Stimulated activated CD8-positive, alpha-beta memory T cell treated with anti-CD3 and anti-CD28 coated beads, Interleukin-4, amount 100 ng/mL, for 1 hour (primary cell): ENCODE data around the gene PDSS2.
A peak's percentile ranks its signal among the peaks of the same experiment; 100 is the strongest.

Experiments used
- DNase-seq, 2 donors: peaks; one replicate each; pipeline ENCODE4 v3.0.0-alpha.2; 2020; ENCODE audit warnings: low read depth in 2 of 2, low spot score in 1 of 2

The PDSS2 gene, protein sequence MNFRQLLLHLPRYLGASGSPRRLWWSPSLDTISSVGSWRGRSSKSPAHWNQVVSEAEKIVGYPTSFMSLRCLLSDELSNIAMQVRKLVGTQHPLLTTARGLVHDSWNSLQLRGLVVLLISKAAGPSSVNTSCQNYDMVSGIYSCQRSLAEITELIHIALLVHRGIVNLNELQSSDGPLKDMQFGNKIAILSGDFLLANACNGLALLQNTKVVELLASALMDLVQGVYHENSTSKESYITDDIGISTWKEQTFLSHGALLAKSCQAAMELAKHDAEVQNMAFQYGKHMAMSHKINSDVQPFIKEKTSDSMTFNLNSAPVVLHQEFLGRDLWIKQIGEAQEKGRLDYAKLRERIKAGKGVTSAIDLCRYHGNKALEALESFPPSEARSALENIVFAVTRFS

DNA sequence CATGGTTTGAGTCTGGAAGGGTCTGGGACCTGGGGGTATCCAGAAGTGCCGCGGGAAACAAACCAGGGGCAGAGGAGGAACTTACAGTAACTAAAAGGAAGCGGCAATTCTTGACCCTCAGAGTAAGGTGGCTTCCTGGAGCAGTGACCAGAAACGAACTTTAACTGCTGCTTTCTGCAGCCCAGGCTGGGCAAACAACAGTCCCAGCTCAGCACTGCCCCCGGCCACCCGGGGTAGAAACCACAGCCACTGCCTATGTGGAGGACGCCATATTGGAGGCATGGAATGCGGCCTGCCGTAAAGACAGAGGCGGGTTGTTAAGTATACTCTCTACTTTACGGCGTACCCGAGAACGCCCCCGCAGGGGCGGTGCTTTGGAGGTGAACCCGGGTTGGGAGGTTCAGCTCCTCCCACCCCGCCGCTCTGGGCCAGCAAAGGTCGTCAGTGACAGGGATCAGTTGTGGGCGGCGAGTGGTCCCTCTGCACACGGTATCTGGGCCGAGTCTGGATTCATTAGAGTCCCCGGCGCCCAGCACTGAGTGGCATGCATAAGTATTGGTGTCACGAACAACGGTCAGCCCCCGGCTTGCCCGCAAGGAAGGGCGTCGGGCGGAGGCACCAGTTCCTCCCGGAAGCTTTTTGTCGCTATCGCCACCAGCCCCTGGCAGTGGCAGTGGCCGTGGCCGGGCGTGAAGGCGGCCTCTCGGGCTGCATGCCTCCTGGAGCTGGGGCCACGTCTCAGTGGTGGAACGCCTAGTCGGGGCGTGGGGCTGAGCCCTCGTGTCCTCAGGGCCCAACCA is at the start of gene PDSS2:
TSS of gene PDSS2 (minus strand) at position 282 of the 800 bp plus-strand sequence. CDS start at position 3, 279 bp downstream.
- peak; percentile 91 to 95 for DNase-seq

DNA sequence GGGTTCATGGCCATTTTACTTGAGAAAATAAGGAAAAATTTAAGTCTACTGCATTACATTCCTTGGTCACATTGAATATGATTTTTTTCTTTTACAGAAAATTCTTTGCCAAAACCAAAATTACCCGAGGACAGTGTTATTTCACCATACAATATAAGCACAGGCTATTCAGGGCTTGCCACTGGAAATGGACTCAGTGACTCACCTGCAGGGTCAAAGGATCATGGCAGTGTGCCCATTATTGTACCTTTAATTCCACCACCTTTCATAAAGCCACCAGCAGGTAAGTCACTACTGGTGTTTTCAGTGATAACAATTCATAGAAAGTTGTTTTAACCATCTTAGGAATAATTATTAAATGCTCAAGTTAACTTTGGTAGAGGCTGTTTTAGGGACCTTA is 46.8 kb upstream of the PDSS2 start:
- DNase-seq = no peak

DNA sequence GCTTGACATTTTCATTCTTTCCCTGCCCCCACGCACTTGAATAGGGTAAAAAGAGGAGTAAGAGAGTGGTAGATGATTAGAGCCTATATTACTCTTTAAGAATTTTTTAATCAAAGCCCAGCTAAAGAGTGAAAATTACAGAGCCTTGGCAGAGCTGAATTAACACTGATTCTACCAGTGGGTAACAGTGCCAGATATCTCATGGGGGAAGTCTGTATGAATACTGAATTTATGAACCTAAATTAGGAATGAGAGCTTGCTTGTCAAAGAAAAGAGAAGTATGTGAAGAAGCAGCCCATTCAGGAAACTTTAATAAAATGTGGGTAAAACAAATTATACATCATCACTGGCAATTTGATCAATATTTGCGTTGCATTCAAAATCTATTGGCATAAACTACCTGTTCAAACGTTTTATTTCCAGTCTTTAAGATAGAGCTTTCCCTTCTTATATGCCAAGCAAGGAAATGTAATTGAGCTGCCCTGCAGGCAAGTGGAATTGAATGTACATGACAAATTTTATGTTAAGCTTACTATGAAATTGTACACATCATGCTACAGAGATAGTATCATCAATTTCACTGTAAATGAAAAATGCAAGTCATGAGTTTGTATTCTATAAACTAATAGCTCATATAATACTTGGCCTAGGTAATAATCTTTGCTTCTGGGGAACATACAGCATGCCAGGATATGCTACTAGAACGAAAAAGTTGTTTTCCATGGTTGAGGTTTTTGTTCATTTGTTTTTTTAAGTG is 45.1 kb upstream of the PDSS2 start:
- no peak for DNase-seq

DNA sequence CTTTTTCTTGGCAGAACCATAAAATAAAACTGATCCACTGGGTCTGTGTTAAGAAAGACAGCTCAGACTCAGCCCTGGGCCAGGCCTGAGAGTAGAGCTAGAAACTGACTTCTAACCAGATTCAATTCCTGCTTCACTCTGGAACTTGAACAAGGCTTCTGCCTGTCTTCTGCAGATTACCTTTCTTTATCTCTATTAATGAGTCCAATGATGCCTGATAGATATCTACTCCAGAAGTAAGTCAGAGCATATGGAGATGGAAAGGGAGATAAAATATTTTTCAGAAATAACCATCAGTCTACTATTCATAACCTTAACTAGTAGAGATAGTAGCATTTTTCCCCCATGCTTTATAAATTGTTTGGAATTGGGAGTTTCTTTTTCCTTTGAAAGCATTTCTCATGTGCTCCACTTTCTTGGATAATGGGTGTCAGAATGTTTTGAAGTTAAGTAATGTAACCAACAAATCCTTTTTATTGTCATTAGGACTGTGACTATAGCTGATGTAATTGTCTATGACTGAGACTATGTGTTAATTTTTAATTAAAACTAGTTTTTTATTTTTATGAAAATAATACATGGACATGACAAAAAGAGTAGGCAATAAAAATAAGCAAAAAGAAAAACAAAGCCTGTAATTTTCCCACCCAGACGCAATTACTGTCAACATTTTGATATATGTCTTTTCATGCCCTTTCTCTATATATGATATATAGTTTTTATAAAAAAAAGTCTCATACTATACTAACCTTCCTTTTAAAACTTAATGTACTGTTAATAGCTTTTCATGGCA is 37.7 kb upstream of the PDSS2 start:
- DNase-seq = no peak

DNA sequence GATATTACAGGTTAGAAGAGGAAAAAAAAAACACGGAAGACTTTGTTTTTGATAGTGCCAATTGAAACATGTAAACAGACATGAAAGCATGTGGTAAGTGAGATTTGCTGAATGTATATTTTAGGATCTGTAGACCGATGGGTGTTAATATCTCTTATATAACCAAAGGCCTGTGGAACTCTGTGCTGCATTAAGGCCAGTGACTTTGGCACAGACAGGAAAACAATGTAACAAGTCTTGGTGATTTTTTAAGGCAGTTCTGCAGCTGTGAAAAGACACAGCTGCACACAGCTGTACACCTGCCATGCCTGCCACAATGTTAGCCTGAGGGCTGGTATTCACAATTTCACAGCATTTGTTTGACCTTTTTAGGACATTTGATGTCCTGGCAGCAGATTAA is 36.6 kb upstream of the PDSS2 start:
- no peak for DNase-seq

DNA sequence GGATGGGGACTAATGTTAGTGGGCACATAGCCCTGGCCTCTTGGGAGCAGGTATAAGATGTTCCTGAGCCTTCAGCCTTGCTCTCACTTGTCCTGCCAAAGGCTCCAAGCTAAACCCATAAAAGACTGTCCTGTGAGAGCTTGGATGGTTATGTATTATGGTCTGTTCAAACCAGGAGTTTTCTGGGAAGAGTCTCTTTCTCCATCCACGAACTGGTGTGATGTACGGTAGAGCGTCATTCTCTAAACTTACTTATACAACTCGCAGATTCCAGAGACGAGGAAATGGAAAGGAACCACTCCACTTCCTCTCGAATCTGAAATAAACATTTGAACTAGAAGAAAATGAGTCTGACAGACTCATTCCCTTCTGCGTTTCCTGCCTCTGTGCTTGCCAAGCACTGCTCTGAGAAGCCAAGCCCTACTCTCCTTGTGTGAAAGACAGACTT is 35.9 kb upstream of the PDSS2 start:
- DNase-seq = no peak

DNA sequence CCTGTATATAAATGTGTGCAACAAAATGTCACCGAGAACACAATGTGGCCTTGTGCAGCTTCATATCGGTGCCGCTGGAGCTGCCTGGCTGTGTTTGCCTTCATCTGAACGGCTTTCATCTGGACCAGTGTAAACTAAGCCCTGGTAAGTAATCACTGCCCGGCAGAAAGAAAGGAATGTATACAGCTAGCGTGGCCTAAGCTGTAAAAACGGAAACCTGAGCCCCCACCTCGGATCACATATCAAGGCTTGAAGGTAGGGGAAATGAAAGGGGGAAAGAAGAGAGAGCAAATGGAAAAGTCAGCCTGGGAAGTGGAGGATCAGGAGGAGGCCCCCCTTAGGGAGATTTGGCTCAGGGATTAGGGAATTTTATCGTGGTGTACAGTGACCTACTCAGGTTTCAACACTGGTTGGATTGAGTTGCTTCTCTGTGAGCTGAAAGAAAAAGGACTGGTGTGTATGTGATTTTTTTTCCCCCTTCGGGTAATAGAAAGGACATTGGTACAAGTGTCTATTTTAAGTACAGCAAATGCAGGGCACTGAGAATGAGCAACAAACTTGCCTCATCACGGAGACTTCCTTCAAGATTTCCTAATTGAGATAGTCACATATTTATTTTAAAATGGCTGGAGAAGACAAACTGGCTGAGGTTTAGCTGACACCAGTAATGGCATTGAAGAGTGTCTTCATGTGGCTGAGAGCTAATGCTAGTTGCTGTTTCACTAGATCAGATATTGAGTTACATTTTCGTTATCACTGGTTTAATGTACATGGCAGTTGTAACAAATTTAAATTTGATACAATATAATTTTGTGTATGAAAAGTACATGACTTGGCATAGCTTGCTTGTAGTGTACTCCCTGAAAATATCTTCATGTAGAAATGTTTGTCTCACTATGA is 34.0 kb upstream of the PDSS2 start:
- no peak for DNase-seq

DNA sequence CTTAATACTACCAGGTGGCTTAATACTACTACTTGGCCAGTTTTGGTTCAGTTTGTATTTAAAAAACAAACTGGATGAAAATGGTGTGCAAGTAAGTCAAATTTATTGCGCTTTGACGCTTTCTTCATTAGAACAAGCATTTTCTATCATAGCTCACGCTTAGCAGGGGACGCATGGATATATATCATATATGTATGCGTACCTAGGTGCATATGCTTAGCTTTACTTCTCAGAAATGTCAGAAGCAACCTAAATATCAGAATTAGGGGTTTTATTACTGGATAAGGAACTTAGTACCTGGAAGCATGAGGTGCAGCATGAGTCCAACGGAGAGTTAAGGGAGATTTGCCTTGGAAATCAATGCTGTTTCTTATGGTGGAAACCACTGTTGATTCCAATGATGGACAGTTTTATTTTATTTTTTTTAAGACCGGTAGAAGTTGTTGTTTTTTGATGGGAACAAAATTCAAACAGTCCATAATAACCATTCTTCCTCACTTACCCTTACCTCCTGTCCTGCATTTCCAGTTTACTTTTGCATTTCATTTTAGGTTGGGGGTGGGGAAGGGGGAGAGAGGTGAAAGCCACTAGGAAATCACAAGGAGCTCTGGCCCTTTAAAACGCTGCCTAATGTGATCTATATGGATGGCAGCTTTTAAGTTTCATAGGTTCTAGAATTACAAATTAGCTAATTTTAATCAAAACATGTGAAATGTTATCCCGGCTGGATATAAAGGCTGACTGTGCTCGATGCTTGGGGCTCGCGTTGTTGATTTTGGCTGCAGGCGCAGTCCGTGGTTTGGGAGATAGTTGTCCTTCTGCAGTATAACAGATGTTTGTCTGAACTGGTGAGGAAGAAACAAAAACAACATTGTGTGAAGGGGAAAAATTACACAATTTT is 32.6 kb upstream of the PDSS2 start:
- no peak for DNase-seq

DNA sequence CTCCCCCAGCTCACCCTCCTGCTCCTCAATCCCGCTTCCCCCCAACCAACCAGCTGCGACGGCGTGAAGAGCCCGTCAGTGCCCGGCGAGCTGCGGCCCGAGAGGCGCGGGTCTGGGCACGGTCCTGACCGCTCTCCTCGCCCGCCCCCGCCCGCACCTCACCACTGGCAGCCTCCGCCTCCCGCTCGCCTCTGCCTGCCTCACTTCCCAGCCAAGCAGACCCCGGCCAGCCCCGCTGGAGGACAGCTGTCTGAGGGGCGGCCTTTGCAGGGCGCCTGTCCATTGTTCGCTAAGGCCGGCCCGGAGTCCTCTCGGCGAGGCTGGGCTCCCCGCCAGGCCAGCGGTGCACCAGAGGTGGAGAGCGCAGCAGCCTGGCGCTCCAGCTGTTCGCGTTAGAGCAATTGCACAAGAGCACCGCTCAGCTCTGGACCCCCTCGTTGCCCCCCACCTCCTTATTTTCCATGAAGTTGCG is 31.8 kb upstream of the PDSS2 start:
- DNase-seq = no peak

DNA sequence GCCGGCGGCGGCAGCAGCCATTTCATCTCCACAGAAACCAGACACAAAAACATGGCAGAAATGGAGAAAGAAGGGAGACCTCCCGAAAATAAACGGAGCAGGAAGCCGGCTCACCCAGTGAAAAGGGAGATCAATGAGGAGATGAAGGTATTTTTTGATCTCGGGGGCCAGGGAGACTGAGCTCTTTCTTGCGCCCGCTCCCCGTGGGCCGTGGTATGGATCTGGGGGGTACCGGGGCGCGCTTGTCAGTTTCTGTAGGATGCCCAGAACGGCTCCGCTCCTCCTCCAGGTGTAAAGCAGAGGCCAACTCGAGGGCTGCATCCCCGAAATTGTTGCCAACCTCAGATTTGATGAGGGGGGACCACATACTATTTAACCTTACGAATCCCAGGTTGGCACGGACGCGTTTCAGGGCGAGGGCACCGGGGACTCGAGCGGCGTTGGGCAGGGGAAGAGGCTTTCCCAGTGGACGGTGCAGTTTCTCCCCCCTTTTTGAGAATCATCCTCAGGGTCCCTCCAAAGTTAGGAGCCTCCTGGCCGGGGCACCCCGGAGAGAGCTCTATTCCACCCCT is 31.3 kb upstream of the PDSS2 start:
- DNase-seq = no peak

DNA sequence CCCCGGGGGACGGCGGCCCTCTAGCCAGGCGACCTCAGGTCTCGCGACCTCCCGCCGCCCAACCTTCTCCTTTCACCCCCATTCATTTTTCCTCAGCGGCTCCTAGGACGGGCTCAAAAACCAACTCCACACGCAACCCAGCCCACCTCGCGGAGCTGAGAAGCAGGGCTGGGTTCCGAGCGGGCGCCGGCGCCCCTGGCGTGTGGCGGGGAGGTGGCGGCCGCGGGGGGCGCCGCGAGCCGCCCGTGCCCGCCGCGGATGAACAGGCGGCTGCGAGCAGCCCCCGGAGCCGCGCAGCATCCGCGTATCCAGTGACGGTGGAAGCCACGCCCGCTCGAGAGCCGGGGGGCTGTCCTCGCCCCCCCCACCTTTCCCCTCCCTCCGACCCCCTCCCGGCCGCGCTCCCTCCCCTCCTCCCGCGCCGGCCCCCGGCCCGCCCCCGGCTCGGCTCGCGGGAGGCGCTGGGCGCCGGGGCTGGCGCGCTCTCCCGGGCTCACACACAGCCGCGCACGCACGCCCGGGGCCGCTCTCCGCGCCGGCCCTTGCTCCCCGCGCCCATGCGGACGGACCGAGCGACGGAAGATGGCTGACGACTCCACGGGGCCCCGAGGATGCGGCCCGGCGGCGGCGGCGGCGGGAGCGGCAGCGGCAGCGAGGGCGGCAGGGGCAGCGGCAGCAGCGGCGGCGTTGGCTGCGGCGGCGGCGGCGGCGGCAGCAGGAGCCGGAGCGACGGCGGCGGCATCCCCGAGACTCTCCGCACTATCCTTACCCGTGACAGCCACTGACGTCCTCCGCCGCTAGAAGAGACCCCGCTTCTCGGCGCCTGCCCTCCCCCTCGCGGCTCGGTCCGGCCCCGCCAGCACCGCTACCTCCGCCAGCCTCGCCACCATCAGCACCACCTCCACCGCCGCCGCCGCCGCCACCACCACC is 30.5 kb upstream of the PDSS2 start, which contains the start of gene SOBP:
TSS of gene SOBP (plus strand) at position 482 of the 930 bp plus-strand sequence. CDS start 500 bp downstream, outside the sequence.
- no peak for DNase-seq

DNA sequence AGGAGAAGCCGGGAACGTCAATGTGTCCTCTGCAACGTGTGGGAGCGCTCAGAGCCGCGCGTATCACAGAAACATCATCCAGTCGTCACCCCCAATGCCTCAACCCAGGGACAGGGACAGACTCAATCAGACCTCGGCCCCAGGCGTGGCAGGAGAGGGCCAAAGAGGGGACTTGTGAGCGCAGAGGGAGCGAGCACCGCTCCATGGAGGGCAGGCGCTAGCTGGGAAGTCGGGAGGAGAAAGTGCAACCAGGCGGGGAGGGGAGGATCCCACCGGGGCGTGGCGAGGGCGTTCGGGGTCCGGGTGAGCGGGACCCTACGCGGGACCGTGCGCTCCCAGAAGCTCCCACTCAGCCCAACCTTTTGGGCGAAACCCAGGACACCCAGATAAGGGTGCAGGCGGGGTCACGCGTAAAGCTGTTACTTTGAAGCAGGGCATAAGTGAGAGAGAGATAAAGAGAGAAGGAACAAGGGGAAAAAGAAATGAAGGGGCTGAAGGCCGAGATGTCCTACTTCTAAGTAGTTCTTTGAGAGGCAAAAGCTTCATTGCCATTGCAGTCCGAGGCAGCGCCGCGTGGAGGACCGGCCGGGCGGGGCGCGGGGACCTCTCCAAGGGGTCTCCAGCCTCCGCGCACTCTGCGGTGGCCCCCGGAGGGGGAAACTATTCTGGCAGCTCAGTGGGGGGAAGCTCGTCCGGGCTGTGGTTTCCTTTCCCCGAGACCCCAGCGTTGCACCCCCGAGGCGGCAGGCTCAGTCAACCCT is 29.7 kb upstream of the PDSS2 start:
- DNase-seq = no peak

DNA sequence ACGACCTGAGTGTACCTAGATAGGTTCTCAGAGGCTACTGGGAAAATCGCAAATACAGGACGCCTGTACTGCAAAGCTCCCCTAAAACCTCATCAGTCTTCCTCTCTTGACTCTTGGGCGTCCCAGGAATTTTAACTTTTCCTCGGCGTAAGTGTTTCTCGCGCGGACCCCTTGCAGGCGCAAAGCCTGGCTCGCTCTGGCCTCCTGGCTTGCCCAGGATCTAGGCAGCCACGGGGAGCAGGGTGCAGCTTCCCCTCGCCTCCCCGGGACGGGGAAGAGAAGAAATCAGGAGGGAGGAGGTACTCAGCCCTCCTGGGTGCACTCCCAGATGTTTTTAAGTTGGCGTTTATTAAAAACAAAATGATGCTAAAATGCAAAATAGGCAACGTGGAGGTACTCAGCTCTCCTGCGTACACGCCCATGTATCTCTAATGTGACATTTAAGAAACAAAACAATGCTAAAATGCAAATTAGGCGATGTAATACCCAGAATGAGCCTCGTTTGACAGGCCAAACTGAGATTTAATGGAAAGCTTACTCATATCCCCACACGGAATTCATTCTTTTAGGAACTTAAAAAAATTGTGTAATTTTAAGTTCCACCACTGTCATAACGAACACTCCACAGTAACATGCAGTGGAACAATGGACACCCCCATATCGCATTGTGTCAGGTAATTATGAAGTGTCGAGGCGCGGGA is 29.0 kb upstream of the PDSS2 start:
- no peak for DNase-seq

DNA sequence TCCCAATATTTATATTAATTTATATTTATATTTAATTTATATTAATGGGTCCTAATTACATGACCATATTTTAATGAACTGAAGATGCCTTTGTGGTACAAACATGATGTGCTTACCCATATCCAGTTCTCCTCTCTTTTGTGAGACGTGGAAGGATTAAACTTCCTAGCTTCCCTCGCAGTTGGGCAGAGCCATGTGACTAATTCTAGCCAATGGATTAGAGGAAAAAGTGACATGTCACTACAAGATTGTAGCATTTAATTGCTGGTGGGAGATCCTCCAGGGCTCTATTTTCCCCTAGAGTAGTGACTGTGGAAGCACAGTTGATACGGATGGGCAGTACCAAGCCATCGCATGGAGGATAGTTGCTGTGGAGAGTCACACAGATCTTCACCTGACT is 25.8 kb upstream of the PDSS2 start:
- DNase-seq = no peak

DNA sequence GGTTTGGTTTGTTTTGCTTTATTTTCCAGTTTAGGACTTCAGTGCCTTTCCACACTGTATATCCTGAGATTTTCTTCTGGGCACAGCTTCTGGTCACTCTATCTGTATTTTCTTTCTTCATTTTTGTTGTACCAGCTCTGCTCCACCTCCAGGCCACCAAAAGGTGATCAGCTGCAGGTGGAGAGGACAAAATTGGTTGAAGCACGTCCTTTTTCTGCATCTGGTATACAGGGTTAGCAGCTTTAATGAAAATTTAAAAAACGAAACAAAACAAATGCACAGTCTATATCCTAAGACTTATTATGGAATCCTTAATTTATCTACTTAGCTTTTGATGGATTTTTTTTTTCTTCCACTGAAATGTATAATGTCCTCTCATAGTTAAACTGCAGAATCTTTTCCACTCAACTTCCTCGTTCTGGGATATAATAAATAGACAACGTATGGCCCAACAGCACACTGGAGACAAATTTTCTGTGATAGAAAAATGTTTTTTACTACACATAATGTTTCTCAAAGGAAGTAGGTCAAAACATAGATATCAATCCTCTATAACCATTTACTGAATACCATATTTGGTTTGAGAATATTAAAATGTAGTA is 19.8 kb upstream of the PDSS2 start:
- no peak for DNase-seq
